Measurements from ENCODE around the gene GNAQ. TPM values are rescaled to one million over a fixed set of nuclear protein-coding genes. Genes with fewer than 3 reads are reported as not detected.

GNAQ gene
- total RNA-seq, 4 donors from 2014 or later: 64.0 to 80.4 (median 69.2) TPM

- no peak for DNase-seq (ENCODE audit: extremely low spot score)
- no peaks in the 10 kb centered on the region for H3K9me3 ChIP-seq
- no peaks in the 10 kb centered on the region for H3K27me3 ChIP-seq
- no peak overlapping the region for H3K27ac ChIP-seq (replicated peaks in 1 of 4)
- H3K4me1 ChIP-seq: peaks cover 5 to 34% (median 30%) of the 10 kb centered on the region in 4 donors
- H3K4me3 ChIP-seq: no peak overlapping the region
- H3K36me3 ChIP-seq: peaks cover 0 to 19% (median 3%) of the 10 kb centered on the region in 4 donors
- intact Hi-C loops (cut with DNase I): no loop called here
- TF ChIP-seq EP300 (IDR thresholded peaks at IDR 0.05): no peak
- no peak for TF ChIP-seq POLR2AphosphoS5 (IDR thresholded peaks at IDR 0.05)
- no peak for TF ChIP-seq POLR2A (IDR thresholded peaks at IDR 0.05; ENCODE audit: low read depth)
- TF ChIP-seq CTCF (IDR thresholded peaks at IDR 0.05): no peak
- WGBS: 76% methylated on average over 3 of the region's 3 CpGs
Observed at GRCh38 chr9:77917800-77918199, 113.8 kb downstream of the GNAQ start.

GRCh38 chr9:77916820-77917219 lies 114.8 kb downstream of the GNAQ start:
- peaks cover 0 to 19% (median 3%) of the 10 kb centered on the region in 4 donors for H3K36me3 ChIP-seq
- peak overlapping the region in 1 of 4 donors; percentile 27 for H3K27ac ChIP-seq (replicated peaks in 1 of 4)
- no peaks in the 10 kb centered on the region for H3K9me3 ChIP-seq
- peaks cover 5 to 30% (median 28%) of the 10 kb centered on the region in 4 donors for H3K4me1 ChIP-seq
- TF ChIP-seq EP300 (IDR thresholded peaks at IDR 0.05) (no peak), CTCF (IDR thresholded peaks at IDR 0.05) (no peak), POLR2AphosphoS5 (IDR thresholded peaks at IDR 0.05) (no peak), POLR2A (IDR thresholded peaks at IDR 0.05; ENCODE audit: low read depth) (no peak)
- no peaks in the 10 kb centered on the region for H3K27me3 ChIP-seq
- DNase-seq (ENCODE audit: extremely low spot score): no peak
- intact Hi-C loops (cut with DNase I): no loop called here
- 78% methylated on average over 3 of the region's 3 CpGs for WGBS
- no peak overlapping the region for H3K4me3 ChIP-seq

GRCh38 chr9:77916410-77916819 lies 115.2 kb downstream of the GNAQ start:
- H3K36me3 ChIP-seq: peaks cover 0 to 18% (median 3%) of the 10 kb centered on the region in 4 donors
- peak overlapping the region in 1 of 4 donors; percentile 24 for H3K27ac ChIP-seq (replicated peaks in 1 of 4)
- intact Hi-C loops (cut with DNase I): no loop called here
- peaks cover 5 to 33% (median 31%) of the 10 kb centered on the region in 4 donors for H3K4me1 ChIP-seq
- H3K4me3 ChIP-seq: no peak overlapping the region
- 64% methylated on average over 4 of the region's 4 CpGs for WGBS
- no peak for TF ChIP-seq POLR2A (IDR thresholded peaks at IDR 0.05; ENCODE audit: low read depth)
- no peak for TF ChIP-seq POLR2AphosphoS5 (IDR thresholded peaks at IDR 0.05)
- no peak for TF ChIP-seq EP300 (IDR thresholded peaks at IDR 0.05)
- TF ChIP-seq CTCF (IDR thresholded peaks at IDR 0.05): no peak
- no peak for DNase-seq (ENCODE audit: extremely low spot score)
- no peaks in the 10 kb centered on the region for H3K9me3 ChIP-seq
- no peaks in the 10 kb centered on the region for H3K27me3 ChIP-seq

- Histone ChIP-seq H3K36me3 (peaks cover 0 to 11% (median 0%) of the 10 kb centered on the region in 4 donors), H3K4me3 (no peak overlapping the region), H3K4me1 (peaks cover 5 to 38% (median 33%) of the 10 kb centered on the region in 4 donors), H3K27ac (replicated peaks in 1 of 4) (peak overlapping the region in 1 of 4 donors; percentile 24), H3K27me3 (no peaks in the 10 kb centered on the region), H3K9me3 (no peaks in the 10 kb centered on the region)
- intact Hi-C loops (cut with DNase I): no loop called here
- no peak for DNase-seq (ENCODE audit: extremely low spot score)
- TF ChIP-seq POLR2AphosphoS5 (IDR thresholded peaks at IDR 0.05) (no peak), POLR2A (IDR thresholded peaks at IDR 0.05; ENCODE audit: low read depth) (no peak), CTCF (IDR thresholded peaks at IDR 0.05) (no peak)
- WGBS: 84% methylated on average over 2 of the region's 2 CpGs
Observed at GRCh38 chr9:77915744-77916143, 115.9 kb downstream of the GNAQ start.
